HAP-1 (cell line): ENCODE results near the gene OR10A7.

ENCODE experiments used
- DNase-seq, 2 experiments: peaks; one replicate each; pipeline ENCODE4 v3.0.0-alpha.2; 2016 to 2020; ENCODE audit warnings: low spot score in 2 of 2
- H3K27me3 ChIP-seq: fragments of 250-450 bp; sonication (Bioruptor Pico); 2 replicates; pipeline ENCODE4 v1.5.1; 2020; ENCODE audit warnings: low read depth, mild to moderate bottlenecking, moderate library complexity
- H3K36me3 ChIP-seq: fragments of 250-450 bp; sonication (Bioruptor Pico); replicated peaks from 2 replicates; pipeline ENCODE4 v1.5.1; 2020; ENCODE audit warnings: mild to moderate bottlenecking
- H3K4me1 ChIP-seq: fragments of 250-450 bp; sonication (Bioruptor Pico); 2 replicates; pipeline ENCODE4 v1.5.1; 2020; ENCODE audit warnings: mild to moderate bottlenecking
- H3K4me3 ChIP-seq: fragments of 250-450 bp; sonication (Bioruptor Pico); 2 replicates; pipeline ENCODE4 v1.5.1; 2020; ENCODE audit warnings: mild to moderate bottlenecking, moderate library complexity
- H3K9me3 ChIP-seq: fragments of 250-450 bp; sonication (Bioruptor Pico); 2 replicates; pipeline ENCODE4 v1.5.1; 2020; ENCODE audit warnings: mild to moderate bottlenecking, moderate library complexity
- in situ Hi-C: fragments of 300-500 bp; cut with MboI; formaldehyde crosslinking; loops from 3 replicates; pipeline ENCODE4 v1.14.3; 2020; ENCODE audit warnings: low sequenced_read_pairs, inconsistent platforms, mixed read lengths

OR10A7 gene

GRCh38 chr12:55258303-55258702 lies 37.5 kb downstream of the OR10A7 start:
- no peaks in the 10 kb centered on the region for H3K9me3 ChIP-seq
- no peak overlapping the region for H3K4me3 ChIP-seq
- H3K27me3 ChIP-seq: no peaks in the 10 kb centered on the region
- no peak for DNase-seq
- no peaks in the 10 kb centered on the region for H3K4me1 ChIP-seq
- H3K36me3 ChIP-seq: no peaks in the 10 kb centered on the region
- in situ Hi-C loops: no loop called here
